Activated T-cell treated with anti-CD3 and anti-CD28 coated beads, Interleukin-2, amount 50 U/mL, for 1 hour (primary cell): ENCODE results near the gene MTHFR.

Source experiments
- DNase-seq: peaks from one replicate; pipeline ENCODE4 v3.0.0-alpha.2; 2020

The MTHFR gene

DNA sequence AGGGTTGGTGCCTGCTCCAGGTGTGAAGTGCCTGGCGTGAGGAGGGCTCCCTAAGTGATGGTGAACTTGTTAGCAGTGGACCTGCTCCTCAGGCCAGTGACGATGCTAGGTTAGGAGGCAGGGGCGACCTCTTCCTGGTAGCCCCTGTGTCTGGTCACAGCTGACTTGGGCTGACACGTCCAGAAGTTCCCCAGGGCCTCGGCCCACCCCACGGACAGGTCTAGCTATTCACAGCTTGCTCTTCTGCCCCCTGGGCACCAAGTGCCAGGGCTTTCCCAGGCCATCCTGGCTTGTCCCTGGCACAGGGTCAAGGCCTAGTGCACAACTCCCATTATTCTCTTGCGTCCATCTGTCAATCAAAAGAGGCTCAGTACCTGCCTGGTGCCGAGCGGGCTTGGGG is 54.7 kb downstream of the MTHFR start:
- no peak for DNase-seq

DNA sequence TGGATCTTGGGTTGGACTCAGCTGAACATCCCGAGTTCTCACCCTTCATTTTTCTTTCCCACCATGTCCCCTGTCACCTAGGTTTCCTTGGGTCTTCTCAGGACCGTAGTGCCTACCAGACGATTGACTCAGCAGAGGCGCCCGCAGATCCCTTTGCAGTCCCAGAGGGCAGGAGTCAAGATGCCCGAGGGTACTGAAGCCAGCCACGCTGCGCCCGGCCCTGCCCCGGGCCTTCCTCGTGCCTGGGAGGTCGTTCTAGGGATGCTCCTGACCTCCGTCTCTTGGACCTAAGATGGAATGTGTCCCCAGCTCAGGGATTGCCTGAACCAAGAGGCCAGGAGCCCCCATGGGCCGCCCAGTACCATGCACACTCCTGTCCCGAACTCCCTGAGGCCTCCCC is 55.8 kb downstream of the MTHFR start:
- DNase-seq, result no peak

DNA sequence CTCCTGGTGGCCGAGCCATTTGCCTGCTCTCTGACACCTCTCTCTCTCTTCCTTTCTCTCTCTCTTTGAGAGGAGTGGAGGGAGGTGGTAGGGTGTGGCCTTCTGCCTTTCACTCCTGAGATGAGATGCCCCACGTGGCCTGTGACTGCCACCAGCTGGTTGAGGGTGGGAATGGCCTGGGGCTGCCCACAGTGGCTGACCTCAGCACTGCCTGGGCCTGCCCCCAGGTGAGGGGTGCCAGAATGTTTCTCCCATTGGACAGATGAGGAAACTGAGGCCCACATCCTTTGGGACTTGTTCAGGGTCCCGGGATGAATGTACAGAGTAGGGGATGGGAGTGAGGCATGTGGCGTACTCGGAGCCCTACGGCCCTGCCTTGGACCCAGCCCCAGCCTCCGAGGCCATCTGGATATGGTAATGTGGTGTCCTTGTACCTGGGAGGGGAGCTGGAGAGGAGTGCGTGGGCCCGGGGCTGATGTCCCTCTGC is 56.5 kb downstream of the MTHFR start:
- peak; percentile 62 for DNase-seq

DNA sequence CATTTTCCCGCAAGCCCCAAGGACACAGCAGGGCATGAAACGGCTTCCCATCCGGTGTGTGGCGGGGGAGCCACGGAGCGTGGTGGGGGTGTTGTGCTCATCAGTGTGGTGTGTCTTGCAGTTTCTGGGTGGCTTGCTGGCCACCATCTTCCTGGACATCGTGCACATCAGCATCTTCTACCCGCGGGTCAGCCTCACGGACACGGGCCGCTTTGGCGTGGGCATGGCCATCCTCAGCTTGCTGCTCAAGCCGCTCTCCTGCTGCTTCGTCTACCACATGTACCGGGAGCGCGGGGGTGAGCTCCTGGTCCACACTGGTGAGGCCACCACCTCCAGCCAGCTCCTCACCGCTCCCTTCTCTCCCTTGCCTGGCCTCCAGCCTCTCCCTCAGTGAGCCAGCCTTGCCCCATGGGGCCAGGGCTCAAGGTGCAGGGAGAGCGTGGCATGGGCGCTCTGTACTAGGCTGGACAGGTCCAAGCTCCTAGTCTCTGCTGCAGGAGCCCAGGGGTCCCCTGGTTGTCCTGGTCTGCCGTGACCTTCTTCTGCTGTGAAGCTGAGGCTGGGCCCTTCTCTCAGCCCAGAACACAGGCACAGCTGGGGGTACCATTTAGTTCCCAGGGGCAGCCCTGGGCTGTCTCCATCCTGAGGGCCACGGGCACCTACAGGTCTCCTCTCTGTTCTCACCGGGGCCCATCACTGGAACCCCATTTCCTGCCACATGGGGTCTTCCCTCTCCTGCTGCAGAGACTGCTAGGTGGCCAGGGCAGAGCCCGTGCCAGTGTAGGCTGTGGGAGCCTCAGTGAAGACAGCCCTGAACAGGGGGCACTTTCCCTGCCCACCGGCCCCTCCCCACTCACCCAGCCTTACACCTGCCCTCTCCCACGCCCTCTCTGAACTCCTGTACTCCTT is 57.2 kb downstream of the MTHFR start:
- no peak for DNase-seq

DNA sequence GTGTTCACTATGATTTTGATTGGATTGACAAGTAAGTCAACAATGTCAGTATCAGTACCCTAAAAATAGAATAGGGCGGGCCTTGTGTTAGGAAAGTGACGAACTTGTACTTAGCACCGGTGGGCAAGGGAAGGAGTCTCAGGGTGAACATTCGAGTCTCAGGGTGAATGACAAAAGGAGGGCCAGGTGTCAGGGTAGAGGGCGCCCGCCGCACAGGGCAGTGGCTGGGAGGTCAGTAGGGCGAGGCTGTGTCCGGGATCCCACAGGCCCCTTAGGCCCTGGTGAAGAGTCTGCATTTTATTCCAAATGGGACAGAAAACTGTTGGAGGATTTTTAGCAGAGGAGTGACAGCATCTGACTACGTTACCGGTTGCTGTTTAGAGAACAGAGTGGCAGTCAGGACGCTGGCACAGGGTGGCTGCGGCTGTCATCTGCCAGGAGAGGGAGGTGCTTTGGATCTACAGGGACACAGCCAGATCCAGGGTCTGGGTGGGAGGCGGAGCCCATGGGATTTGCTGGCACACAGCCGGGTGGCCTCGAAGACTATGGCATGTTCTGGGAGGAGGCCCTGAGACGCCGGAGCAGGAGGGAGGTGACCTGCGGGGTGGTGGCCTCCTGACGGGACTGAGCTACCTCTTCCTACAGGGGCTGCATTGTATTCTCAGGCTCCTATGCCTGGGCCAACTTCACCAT is 58.8 kb downstream of the MTHFR start:
- DNase-seq, result no peak

DNA sequence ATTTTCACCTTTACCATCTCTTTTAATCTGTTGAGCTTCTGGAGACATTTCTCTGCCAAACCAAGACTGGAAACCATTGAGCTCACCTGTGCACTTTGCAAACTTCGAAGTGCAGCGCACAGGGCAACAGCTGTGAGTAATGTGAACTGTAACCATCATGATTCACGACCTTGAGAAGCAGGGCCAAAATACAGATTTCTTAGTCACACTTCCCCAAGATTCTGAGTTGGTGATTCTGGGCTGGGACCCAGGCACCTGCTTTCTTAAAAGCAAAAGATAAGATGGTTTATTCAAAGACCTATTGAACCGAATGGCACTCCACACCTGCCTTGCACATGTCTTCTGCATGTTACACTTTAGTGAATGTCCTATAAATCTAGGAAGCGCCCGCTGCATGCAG is 59.7 kb downstream of the MTHFR start:
- DNase-seq, result no peak

DNA sequence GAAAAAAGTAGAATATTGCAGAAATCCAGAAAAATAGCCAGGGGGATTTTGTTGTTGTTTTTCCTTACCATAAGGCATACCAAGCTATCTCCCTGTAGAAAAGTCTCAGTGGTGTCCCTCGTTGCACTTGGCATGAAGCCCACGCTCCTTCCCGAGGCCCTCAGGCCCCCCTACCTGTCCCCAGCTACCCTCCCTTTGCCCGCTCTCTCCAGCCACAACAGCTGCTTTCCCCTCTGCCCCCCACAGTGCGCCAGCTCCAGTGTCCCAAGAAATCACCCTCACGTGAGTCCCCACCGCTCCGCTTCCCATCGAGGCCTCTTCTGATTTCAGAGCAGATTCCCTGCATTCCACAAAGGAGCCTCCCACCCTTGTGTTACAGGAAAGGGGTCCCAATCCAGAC is 61.5 kb downstream of the MTHFR start:
- no peak for DNase-seq

DNA sequence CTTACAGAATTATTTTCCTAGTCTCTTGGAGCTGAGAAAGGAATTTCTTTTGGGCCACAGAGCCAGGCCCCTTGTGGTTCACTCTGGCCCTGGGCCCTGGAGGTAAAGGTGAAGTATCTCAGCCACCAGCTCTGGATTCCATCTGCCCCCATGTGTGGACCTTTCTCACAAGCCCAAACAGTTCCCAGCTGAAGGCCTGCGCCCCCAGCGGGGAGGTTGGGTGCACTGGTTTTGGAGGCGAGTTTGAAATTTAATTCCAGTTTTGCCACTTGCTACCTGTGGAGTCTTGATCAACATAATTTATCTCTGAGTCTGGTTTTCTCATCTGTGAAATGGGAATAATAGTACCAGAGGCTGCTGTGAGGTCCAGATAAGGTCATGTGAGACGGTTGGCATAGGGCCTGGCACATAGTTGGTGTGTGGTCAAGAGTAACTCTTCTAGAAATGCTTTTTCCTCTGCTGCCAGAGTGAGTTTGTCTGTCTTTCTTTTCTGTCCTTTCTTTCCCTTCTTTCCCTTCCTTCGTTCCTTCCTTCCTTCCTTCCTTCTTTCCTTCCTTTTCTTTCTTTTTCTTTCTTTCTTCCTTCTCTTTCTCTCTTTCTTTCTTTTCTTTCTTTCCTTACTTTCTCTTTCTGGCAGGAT is 63.7 kb downstream of the MTHFR start:
- DNase-seq, result no peak

DNA sequence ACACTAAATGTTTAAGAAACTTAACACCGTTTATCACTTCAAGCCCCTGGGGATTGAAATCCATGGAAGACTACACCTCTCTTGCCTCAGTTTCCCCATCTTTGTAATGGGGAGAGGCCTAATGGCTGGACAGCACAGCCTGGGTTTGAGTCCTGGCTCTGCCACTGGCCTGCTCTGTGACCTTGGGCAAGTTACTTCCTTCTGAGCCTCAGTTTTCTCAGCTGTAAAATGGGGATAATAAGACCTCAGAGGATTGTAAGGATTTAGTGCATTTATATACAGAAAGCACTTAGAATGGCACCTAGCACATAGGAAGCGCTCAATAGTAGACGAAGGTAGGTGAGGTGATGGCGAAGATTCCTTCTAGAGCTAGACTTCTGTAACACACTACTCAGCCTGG is 64.3 kb downstream of the MTHFR start:
- DNase-seq, result no peak

DNA sequence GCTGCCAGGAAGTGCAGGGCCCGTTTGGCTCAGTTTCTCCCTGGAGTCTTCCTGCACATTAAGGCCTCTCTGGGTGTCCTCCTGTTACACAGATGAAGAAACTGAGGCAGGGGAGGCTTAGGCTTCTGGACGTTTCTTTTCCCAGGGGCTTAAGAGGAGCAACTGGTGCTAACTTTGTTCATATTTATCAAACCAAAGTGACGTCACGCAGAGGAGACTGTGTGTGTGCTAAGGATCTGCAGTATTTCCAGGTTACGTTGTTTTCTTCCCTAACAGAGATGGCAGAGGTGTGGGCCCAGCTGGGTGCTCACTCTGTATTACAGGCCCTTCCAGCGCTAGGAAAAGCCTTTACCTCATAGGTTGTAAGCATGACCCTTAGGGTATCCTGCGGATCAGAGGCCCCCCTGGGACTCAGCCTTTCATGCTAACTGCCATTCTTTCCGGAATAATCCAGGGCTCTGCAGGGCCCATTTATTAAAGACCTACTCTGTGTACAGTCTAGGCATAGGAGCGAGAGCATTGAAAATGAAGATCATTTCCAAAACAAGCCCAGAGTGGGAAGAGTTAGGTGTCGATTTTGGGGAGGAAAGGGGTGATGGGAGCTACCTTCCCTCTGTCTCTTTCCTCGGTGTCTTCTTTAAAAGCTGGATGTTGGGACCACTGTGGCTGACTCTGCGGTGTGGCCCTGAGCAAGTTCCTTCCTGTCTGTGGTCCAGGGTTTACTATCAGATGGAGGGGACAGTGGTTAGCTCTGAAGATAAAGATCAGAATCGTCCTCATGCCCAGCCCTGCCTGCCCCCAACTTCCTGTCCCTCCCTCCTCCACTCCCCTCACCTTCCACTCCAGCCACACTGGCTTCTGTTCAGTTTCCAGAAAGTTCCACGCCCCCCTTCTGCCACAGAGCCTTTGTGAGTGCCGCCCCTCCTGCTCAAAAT is 65.2 kb downstream of the MTHFR start:
- DNase-seq, result no peak

DNA sequence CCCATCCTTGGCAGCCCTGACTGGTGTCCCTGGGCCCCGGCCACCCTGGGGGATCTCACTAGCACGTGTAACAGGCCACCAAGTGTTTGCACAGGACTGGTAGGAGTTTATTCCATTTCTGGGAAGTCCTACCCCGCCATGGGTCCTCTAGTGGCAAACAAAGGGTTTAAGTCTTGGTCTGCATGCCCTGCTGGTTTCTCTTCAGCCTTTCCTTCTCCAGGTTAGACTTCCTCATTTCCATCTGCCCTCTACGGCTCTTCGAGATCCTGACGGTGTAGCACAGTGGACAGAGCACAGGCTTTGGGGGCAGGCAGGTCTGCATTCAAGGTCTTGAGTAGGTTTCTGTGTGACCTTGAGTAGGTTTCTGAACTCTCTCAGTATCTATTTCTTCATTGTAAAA is 67.0 kb downstream of the MTHFR start:
- no peak for DNase-seq

DNA sequence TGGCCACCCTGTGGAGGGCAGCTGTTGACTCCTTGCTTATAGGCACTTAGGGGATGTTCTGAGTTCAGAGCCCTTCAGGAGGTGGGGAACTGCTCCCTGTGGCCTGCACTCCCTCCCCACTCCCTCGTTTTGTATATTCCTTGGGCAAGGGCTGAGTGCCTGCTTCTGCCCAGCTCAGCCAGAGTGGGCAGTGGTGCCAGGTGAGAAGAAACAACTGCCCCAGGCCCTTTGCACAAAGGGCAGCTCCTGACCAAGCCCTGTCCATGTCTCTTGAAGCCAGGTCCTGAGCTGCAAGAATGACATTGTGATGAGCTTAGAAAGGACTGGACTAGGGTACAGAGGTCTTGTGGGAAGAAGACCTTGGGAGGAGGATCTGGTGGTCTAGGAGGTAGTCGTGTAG is 67.7 kb downstream of the MTHFR start:
- DNase-seq, result no peak

DNA sequence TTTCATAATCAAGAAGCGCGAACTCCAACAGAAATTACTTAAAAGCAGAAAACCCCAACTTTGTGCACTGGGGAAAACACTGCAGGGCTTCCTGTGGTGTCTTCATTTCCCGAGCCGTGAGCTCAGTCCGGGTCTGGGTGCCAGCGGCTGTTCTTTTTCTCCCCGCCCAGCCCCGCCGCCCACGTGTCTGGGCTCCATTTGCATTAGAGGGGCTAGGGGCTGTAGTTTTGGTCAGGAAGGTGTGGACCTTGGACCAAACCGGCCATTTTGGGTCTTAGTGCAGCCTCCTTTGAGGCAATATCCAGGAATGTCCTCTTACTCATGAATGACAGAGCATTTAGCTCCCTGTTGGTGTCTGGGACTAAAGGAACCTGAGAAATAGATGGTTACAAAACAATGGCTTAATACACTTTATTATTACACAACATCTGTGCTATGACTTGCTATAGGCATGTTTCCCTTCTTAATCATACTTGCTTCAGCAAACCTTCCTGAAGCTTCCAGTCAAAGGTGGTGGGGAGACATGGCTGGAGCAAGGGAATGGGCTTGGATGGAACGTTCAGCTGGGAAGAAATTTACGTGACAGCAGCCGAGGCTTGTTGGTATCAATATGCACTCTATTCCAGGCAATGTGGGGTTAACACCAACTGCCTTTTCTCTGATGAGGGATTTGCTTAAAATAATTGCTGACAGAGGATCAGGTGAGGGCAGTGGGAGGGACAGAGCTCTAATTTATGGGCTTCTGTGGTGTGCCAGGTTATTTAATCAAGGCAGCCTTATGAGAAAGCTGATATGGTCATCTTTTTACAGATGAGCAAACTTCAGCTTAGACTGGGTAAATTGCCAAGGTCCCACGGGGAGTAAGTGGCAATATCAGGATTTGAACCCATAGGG is 68.8 kb downstream of the MTHFR start:
- DNase-seq, result peak; percentile 40

DNA sequence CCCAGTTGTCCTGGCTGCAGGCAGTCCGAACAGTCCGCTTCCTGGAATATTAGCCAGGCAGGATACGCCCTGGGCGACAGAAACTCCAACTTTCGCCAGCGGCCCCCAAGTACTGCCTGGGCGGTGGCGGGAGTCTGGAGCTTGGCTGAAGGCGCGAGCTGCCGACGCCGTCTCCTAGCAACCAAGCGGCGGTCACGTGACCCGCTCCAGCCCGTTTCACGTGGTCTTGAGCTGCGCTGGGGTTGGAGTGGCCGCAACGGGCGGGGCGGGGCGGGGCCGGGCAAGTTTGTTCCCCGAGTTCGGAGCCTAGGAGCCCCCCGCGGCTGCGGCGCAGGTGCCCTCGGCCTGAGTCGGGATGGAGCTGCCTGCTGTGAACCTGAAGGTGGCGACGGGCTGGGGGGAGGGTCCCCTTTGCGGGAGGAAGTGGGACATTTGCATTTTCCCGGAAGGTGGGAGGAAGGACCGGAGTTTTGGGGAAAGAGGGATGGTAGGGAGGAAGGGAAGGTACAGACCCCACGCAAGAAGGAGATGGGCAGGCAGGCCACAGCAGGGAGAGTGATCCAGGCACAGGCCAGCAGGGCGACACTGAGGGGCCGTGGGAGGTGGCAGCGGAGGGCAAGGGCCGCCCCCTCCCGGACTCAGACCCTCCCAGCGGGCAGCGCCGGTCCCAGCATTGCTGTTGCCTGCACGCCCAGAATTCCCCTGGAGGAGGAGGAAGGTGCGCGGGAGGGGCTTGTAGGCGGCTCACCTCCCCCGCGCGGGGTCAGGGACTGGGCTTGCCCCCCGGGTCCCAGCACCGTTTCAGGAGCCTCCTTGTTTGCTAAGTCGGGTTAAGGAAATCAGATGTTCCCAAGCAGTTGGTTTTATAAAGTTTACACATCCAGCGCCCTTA is 69.7 kb downstream of the MTHFR start, which contains the start of gene AGTRAP:
Gene AGTRAP (plus strand): TSS at position 283 of the 892 bp plus-strand sequence. CDS start 73 bp downstream, at position 356.
- DNase-seq, result peak; percentile 83
